Esophagus muscularis mucosa (tissue), 4 donors: Measurements from ENCODE around the gene SRGAP3.

ENCODE experiments used
- EP300 ChIP-seq: sonication (generic); formaldehyde crosslinking; IDR thresholded peaks from one replicate; pipeline ENCODE4 v1.6.1; 2017; ENCODE audit warnings: antibody characterized with exemption
- POLR2A ChIP-seq: fragments of 450-650 bp; IDR thresholded peaks from one replicate; pipeline ENCODE4 v1.6.1; 2017; ENCODE audit warnings: antibody characterized with exemption, moderate library complexity, mild to moderate bottlenecking, low read depth
- TF ChIP-seq, protein P1 (sequence below), 3 experiments: fragments of 200-600 bp in 2 of 3; fragments of 450-650 bp in 1 of 3; sonication (generic) in 2 of 3; IDR thresholded peaks; one replicate each; pipeline ENCODE4 v1.5.1; 2017 to 2019; ENCODE audit warnings: antibody characterized with exemption in 3 of 3, mild to moderate bottlenecking in 2 of 3, moderate library complexity in 1 of 3

DNA sequence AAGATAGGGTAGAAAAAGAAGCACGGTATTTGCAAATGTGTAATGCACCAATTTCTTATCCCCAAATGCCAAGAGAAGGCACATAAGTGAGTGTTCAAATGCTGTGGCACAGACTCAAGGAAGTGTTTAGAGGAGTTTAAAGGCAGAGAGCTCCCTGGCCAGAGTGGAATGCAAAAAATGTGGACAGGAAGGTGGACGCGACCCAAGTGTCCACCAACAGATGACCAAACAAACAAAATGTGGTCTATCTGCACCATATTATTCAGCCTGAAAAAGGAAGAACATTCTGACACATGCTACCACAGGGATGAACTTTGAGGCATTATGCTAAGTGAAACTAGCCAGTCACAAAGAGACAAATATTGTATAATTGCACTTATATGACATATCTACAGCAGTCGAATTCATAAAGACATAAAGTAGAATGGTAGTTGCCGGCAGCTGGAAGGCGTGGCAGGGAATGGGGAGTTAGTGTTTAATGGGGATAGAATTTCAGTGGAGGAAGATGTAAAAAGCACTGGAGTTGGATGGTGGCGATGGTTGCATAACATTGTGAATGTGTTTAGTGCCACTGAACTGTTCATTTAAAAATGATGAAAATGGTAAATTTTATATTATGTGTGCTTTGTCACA, 126.6 kb downstream of the SRGAP3 start:
- no peak for TF ChIP-seq EP300
- TF ChIP-seq POLR2A = no peak
- TF ChIP-seq, protein P1, sequence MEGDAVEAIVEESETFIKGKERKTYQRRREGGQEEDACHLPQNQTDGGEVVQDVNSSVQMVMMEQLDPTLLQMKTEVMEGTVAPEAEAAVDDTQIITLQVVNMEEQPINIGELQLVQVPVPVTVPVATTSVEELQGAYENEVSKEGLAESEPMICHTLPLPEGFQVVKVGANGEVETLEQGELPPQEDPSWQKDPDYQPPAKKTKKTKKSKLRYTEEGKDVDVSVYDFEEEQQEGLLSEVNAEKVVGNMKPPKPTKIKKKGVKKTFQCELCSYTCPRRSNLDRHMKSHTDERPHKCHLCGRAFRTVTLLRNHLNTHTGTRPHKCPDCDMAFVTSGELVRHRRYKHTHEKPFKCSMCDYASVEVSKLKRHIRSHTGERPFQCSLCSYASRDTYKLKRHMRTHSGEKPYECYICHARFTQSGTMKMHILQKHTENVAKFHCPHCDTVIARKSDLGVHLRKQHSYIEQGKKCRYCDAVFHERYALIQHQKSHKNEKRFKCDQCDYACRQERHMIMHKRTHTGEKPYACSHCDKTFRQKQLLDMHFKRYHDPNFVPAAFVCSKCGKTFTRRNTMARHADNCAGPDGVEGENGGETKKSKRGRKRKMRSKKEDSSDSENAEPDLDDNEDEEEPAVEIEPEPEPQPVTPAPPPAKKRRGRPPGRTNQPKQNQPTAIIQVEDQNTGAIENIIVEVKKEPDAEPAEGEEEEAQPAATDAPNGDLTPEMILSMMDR (IDR thresholded peaks at IDR 0.05) = no peak
